Ammon's horn (tissue), 1 donor: ENCODE measurements around the gene MAP1LC3B2.

Source experiments
- DNase-seq: peaks from one replicate; pipeline ENCODE4 v3.0.0-alpha.2; 2016; ENCODE audit warnings: low spot score

Gene MAP1LC3B2

GRCh38 chr12:116559162-116559935 lies at the start of gene MAP1LC3B2:
Gene MAP1LC3B2 (plus strand): TSS chr12:116559381. CDS start chr12:116575943, 16,562 bp downstream.
- DNase-seq = peak; percentile 74

- no peak for DNase-seq
Observed at GRCh38 chr12:116513944-116514343, 45.2 kb upstream of the MAP1LC3B2 start.

DNA sequence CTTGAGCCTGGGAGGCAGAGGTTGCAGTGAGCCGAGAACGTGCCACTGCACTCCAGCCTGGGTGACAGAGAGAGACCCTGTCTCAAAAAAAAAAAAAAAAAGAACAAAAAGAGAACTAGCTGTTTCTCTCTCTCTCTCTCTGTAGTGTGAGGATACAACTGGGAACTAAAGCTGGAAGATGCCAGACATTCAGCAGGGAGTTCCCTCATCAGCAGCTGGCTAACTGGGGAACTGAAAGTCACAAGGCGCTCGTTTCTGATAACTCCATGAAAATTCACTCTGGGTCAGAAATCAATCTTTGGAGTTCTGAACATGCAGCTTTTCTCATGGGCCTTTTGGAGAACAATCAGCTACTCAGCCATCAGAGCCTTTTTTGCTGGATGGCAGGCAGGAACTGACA lies 43.5 kb upstream of the MAP1LC3B2 start:
- peak; percentile 27 for DNase-seq

DNA sequence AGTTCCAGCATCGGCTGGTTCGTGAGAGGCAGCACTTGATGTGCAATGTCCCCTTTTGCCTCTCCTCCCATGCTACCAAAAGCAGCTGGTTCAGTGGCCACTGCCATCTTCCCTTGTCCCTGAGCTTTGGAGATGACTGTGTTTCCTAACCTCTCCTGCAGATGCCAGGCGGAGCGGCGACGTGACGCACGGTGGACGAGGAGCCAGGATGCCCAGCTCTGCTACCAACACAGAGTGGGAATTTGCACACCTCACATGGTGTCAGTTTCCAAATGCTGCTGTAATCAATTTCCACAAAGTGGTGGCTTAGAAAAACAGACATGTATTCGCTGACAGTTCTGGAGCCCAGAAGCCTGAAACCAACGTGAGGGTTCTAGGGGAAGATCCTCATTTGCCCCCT lies 42.5 kb upstream of the MAP1LC3B2 start:
- DNase-seq = no peak

DNA sequence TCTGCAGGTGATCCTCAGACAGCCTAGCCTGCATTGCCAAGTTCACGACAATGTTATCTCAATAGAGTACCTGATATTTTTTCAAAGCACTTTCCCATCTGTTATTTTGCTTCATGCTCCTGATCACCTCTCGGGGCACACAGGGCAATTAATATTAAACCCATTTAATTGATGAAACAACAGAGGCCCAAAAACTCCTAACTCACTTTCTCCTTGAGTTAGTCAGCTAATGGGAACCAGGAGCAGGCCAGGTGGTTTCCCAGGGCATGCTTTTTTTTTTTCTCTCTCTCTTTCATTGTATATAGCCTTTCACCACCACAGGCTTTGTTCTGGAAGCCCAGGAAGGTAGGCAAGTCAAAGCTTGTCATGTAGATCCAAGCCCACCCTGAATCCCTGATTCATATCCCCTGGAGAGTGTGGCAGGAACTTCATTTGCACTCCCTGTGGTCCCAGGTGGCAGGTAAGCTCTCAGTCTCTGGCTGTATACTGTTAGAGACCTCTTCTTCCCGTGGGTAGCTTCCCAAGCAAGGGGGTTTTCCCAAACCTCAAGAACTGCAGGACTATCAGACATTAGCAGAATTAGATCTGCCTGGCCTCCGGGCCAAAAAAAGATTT lies 41.6 kb upstream of the MAP1LC3B2 start:
- DNase-seq = no peak

- DNase-seq = no peak
Observed at GRCh38 chr12:116520225-116520760, 38.9 kb upstream of the MAP1LC3B2 start.

DNA sequence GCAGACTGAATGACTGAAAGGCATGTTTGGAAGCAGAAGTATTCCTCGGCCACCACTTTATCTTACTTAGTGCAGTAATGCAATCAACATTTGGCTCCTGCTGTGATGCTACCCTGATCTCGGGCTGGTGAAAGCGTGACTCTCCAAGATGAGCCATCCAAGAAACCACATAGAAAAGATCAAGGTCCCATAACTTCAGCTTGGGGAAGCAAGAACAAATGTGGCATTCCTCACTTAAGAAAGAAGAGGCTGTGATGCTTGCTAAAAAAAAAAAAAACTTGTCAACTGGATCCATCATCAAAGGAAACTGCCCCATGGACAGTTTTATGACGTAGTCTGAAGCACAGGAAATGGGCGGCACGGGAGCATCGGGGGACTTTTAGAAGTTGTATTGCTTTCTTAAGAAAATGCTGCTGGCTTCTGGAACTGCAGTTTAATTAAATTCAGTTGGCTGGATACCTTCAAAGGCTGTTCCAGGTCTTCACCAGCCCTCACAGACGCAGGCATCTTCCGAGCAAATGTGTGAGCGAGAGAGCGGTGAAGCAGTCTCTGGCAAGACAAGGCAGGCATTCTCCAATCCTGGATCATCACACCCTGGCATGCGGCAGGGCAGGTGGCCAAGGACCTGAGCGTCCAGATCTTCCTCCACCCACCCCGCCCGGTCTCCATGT lies 38.2 kb upstream of the MAP1LC3B2 start:
- no peak for DNase-seq

DNA sequence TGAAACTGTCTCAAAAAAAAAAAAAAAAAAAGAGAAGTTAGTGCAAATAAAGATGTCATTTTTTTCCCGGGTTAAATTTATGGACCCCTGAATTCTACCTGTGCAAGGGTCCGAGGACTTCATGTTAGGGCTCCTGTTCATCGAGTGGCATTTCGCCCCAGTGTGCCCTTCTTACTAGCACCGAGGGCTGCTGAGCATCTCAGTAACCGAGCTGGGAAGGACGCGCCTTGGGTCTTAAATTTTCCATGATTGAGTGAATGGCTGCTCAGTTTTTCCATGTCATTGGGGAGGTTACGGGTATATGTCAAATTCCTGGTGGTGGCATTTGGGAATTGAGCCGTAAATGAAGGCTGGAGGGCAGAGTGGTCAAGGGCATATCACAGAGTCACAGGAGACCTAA lies 34.9 kb upstream of the MAP1LC3B2 start:
- no peak for DNase-seq

GRCh38 chr12:116524964-116525379 lies 34.2 kb upstream of the MAP1LC3B2 start:
- no peak for DNase-seq

GRCh38 chr12:116525418-116526001 lies 33.7 kb upstream of the MAP1LC3B2 start:
- peak; percentile 38 for DNase-seq

DNA sequence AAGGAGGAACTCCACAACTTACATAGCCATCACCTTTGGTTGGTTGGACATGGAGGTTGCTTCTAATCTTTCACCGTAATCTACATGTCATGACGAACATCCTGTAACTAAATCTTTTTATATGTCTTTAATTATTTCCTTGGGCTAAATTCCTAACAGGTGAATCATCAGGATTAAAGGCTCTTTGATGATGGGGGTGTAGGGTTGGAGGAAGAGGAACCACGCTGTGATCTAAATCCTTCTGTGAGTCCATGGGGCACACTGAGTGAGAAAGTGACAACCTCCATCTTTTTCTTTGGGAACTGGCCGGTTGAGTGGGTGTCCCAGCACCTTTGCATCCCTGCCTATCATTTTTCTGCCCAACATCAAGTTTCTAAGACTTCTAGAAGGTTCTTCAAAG lies 31.1 kb upstream of the MAP1LC3B2 start:
- no peak for DNase-seq

DNA sequence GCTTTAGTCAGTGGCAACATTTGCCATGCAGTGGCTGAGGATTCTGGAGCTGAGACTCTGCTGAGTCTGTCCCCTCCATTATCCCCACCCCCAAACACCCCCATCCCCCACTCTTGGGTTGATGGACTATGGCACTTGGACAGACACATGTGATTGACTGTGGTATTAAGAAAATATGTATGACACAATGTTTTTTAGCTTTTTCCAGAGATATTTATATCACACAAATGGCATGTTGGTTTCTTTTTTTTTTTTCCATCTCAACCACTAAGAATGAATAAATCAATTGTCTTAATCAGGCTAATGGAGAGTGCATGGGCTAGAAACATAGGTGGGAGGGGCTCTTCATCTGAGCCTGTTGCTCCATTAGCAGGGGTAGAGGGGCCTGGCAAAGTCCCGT lies 30.7 kb upstream of the MAP1LC3B2 start:
- DNase-seq = no peak

DNA sequence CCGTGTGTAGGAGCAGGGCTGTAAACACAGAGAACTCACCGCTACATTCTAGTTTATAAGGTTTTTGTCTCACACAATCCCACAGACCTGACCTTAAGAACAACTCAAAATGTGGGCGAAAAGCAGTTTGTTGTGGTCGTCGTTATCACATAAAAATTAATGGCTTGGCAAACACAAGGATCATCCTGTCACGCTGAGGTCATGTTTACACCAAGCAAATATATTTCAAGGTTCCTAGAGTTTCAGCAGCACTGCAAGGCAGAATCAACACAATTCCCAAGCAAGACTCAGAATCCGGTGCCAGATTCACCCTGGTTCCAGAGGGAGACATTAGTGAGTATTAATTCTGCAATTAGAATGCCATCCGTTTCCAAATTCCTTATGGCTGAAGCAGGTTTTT lies 30.1 kb upstream of the MAP1LC3B2 start:
- DNase-seq = no peak

- DNase-seq = no peak
Observed at GRCh38 chr12:116529686-116530085, 29.5 kb upstream of the MAP1LC3B2 start.

DNA sequence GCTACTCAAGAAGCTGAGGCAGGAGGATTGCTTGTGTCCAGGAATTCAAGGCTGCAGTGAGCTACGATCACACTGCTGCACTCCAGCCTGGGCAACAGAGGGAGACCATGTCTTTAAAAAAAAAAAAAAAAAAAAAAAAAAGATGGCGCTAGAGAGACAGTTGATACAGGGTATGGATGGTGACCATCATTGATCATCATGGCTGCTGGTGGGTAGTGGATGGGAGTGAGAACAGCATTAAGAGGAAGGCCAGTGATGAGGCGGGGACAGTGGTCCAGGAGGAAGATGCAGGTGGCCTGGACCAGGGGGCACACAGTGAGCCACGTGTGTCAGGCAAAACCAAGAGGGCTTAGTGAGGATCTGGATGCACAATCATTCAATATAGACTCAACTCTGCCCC lies 26.8 kb upstream of the MAP1LC3B2 start:
- no peak for DNase-seq

- DNase-seq = no peak
Observed at GRCh38 chr12:116532986-116533342, 26.2 kb upstream of the MAP1LC3B2 start.

DNA sequence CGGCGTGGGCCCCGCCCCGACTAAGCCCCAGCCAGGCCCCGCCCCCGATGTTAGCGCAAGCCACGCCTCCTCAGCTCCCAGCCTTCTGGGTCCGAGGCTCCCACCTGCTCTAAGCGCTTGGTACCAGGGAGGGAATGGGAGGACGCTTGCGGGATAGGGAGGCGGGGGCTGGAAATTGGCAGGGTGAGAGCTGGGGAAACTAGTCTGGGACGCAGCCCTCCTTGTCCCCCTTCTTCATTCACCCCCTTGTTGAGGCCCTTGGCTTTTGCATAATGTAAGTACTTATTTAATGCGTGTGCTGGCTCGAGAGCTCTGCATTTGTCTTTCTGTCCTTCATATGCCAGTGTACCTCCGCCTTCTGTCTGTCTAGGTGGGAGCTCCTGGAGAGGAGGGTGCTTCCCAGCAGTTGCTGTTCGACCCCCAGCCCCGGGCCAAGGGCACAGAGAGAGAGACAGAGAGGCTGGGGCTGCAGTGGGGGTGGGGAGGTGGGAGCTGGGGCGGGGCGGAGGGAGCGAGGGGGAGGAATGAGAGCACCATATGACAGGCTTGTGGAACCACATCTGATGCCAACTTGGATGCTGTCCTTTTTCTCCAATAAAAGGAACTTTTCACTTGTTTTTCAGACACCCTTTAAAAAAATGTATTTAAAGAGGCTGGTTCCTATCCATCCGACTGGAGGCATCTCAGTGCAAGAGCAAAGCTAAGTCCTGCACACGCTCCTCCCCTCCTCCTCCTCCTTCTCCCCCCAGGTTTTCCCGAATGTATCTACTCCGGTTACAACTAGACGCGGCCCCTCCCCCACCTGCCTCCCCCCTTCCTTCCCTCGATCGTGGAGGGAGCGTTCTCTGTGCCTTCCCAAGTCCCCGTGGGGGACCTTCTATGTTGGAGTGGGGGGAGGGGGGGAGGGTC lies 25.6 kb upstream of the MAP1LC3B2 start:
- peak; percentile 87 for DNase-seq

DNA sequence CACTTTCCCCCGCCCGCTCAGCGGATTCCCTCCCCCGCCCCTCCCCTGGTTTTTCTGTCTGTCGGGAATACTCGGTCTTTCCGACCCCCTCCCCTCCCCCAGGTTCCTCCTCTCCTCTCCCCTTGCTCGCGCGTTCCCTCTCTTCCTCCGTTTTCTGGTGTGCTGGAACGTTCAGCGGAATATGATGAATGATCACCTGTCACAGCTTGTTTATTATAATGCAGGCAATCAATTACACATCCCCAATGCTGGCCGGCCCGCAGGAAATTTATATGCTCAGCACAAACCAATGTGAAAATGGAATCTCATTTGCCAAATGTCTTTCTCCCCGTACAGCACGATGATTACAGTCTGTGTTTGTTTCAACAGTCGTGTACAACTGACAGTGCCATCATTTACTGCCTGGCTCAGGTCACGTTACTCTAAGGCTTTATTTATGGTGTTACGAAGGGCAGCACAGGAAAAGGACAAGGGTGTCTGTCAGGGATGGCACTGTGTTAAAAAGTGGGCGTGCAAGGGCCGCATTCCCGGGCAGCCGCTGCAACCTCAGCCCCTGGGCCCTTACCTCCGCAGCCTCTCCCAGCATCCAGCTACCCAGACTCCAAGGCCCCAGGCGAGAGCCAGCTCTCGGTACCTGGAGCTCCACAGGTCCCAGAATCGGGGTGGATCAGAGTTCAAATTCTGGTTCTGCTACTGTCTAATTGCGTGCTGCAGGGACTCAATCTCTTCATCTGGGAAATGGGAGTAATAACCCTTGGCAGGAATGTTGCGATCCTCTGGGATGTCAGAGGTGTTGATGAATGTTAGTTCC lies 24.7 kb upstream of the MAP1LC3B2 start:
- peak; percentile 28 for DNase-seq

GRCh38 chr12:116535241-116535640 lies 23.9 kb upstream of the MAP1LC3B2 start:
- DNase-seq = no peak

DNA sequence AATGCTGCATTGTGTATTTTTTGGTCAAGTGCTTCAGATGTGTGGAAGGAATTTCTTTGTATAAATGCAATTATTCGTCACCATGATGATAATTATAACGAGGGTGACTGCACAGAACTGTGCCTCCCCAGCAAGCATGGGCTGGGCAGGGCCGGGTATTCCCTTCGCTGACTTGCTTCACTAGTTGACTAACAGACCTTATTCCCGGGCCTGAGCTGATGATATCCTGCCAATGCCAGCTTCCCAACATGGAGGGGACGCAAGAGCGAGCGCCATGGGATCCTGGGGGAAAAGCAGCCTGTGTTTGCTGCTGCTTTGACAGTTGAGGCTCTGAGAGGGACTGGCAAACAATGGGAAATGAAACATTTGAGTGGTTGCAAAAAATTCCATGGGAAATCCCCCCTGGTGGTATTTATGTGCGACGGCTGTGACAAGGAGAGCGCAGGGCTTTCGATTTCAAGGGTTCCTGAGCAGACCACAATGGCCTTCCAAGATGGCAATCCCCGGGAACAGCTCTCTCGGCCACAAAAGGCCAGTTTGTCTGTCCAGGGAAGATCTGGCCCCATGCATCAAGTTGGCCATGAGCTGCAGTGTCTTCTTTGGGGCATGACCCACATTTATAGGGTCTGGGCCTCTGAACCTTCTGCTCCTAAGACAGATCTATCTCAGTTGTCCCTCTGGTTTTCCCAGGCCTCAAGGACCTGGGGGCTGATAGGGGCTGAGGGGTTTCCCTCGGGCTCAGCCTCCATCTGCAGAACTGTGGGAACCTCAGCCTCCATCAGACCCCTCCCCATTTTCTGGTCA lies 21.9 kb upstream of the MAP1LC3B2 start:
- DNase-seq = no peak
